ENCODE measurements around the gene ZDHHC11.
"Not testable (repeated sequence)": the region's sequence is repeated elsewhere in the genome, so short reads cannot be mapped to it uniquely, and the experiment has no call there.

DNA sequence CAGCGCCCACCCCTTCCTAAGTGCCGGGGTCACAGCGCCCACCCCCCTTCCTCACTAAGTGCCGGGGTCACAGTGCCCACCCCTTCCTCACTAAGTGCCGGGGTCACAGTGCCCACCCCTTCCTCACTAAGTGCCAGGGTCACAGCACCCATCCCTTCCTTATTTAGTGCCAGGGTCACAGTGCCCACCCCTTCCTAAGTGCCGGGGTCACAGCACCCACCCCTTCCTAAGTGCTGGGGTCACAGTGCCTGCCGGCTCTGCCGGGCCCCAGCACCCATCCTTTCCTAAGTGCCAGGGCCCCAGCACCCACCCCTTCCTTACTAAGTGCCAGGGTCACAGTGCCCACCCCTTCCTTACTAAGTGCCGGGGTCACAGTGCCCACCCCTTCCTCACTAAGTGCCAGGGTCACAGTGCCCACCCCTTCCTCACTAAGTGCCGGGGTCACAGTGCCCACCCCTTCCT, 9.8 kb downstream of the ZDHHC11 start:
- TF ChIP-seq, protein P1, sequence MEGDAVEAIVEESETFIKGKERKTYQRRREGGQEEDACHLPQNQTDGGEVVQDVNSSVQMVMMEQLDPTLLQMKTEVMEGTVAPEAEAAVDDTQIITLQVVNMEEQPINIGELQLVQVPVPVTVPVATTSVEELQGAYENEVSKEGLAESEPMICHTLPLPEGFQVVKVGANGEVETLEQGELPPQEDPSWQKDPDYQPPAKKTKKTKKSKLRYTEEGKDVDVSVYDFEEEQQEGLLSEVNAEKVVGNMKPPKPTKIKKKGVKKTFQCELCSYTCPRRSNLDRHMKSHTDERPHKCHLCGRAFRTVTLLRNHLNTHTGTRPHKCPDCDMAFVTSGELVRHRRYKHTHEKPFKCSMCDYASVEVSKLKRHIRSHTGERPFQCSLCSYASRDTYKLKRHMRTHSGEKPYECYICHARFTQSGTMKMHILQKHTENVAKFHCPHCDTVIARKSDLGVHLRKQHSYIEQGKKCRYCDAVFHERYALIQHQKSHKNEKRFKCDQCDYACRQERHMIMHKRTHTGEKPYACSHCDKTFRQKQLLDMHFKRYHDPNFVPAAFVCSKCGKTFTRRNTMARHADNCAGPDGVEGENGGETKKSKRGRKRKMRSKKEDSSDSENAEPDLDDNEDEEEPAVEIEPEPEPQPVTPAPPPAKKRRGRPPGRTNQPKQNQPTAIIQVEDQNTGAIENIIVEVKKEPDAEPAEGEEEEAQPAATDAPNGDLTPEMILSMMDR (IDR thresholded peaks at IDR 0.05 in 2 of 3, conservative IDR thresholded peaks at IDR 0.05 in 1 of 3; ENCODE audit: borderline replicate concordance in 1 of 3, insufficient read depth in 1 of 3, low read depth in 2 of 3, low read length in 2 of 3) = not testable (repeated sequence)
- not testable (repeated sequence) for TF ChIP-seq POLR2AphosphoS5 (IDR thresholded peaks at IDR 0.05; ENCODE audit: low read depth, low read length)
